Measurements from ENCODE around the gene CHRM4. TPM values are rescaled to one million over a fixed set of nuclear protein-coding genes. Genes with fewer than 3 reads are reported as not detected.
A peak's percentile ranks its signal among the peaks of the same experiment; 100 is the strongest.

Gene CHRM4
- total RNA-seq, 1 experiment from 2014 or later = 0.31 TPM

- H2AFZ ChIP-seq = no peak overlapping the region
- H3K9me2 ChIP-seq (ENCODE audit: insufficient read depth) = no peaks in the 10 kb centered on the region
- BruUV-seq (replicated peaks) = no TSS peak
- intact Hi-C loops (cut with micrococcal nuclease; ENCODE audit: unreplicated experiment) = loop anchor here (2.0 to 5.0 kb wide), 2 partner anchors 120 to 255 kb away; partner anchors contain the start of genes ATG13 and HARBI1
- H3F3A ChIP-seq (ENCODE audit: insufficient read depth, low read depth) = peaks cover 12% of the 10 kb centered on the region; the same call in 1 of the 2 replicates
- DNase-seq = no peak
- H3K4me2 ChIP-seq = peak overlapping the region; percentile 90
- peaks cover 22% of the 10 kb centered on the region for H3K4me1 ChIP-seq (replicated peaks; ENCODE audit: insufficient read depth)
- TF ChIP-seq CTCF (conservative IDR thresholded peaks at IDR 0.05) (no peak), EZH2 (IDR thresholded peaks at IDR 0.05; ENCODE audit: low read depth) (no peak)
- ChIA-PET CTCF (no interaction called here), POLR2A (ENCODE audit: unreplicated experiment) (no interaction called here)
- H3K79me2 ChIP-seq (ENCODE audit: low read depth) = peaks cover 13% of the 10 kb centered on the region
- no peaks in the 10 kb centered on the region for H3K36me3 ChIP-seq (ENCODE audit: low read depth)
- H3K9me3 ChIP-seq (ENCODE audit: insufficient read depth, low read depth) = no peaks in the 10 kb centered on the region
- peaks cover 11% of the 10 kb centered on the region; the same call in 1 of the 2 replicates for H4K20me1 ChIP-seq (ENCODE audit: insufficient read depth)
- no peaks in the 10 kb centered on the region for H3K27me3 ChIP-seq (ENCODE audit: insufficient read depth, low read depth)
- no peak overlapping the region for H3K4me3 ChIP-seq
- H3K27ac ChIP-seq = peak overlapping the region; percentile 47
These were observed 29.2 kb downstream of the CHRM4 start for GRCh38 chr11:46362156-46363030.

- intact Hi-C loops (cut with micrococcal nuclease; ENCODE audit: unreplicated experiment) = loop anchor here (2.0 to 5.0 kb wide), 2 partner anchors 119 to 256 kb away; partner anchors contain the start of genes ATG13 and HARBI1
- ChIA-PET POLR2A (ENCODE audit: unreplicated experiment) (no interaction called here), CTCF (interaction anchor here (0.7 kb wide), 1 partner anchor 47 kb away, joined by 3 read pairs; no protein-coding TSS in a partner anchor)
- Histone ChIP-seq H3K4me1 (replicated peaks; ENCODE audit: insufficient read depth) (peaks cover 22% of the 10 kb centered on the region), H4K20me1 (ENCODE audit: insufficient read depth) (peaks cover 11% of the 10 kb centered on the region; the same call in 1 of the 2 replicates), H3K9me3 (ENCODE audit: insufficient read depth, low read depth) (no peaks in the 10 kb centered on the region), H3K36me3 (ENCODE audit: low read depth) (no peaks in the 10 kb centered on the region), H3F3A (ENCODE audit: insufficient read depth, low read depth) (peaks cover 12% of the 10 kb centered on the region; the same call in 1 of the 2 replicates), H2AFZ (no peak overlapping the region), H3K4me3 (no peak overlapping the region), H3K27ac (no peak overlapping the region), H3K27me3 (ENCODE audit: insufficient read depth, low read depth) (no peaks in the 10 kb centered on the region), H3K4me2 (no peak overlapping the region), H3K9me2 (ENCODE audit: insufficient read depth) (no peaks in the 10 kb centered on the region), H3K79me2 (ENCODE audit: low read depth) (peaks cover 22% of the 10 kb centered on the region)
- DNase-seq = no peak
- no peak for TF ChIP-seq EZH2 (IDR thresholded peaks at IDR 0.05; ENCODE audit: low read depth)
- no peak for TF ChIP-seq CTCF (conservative IDR thresholded peaks at IDR 0.05)
- no TSS peak for BruUV-seq (replicated peaks)
These were observed 30.1 kb downstream of the CHRM4 start for GRCh38 chr11:46361283-46362155.

GRCh38 chr11:46360878-46361277, 30.7 kb downstream of the CHRM4 start:
- no peak for TF ChIP-seq CTCF (conservative IDR thresholded peaks at IDR 0.05)
- no peak for TF ChIP-seq EZH2 (IDR thresholded peaks at IDR 0.05; ENCODE audit: low read depth)

More at GRCh38 chr11:46360878-46361277, 30.7 kb downstream of the CHRM4 start:
- no peaks in the 10 kb centered on the region for H3K27me3 ChIP-seq (ENCODE audit: insufficient read depth, low read depth)
- peaks cover 29% of the 10 kb centered on the region for H3K79me2 ChIP-seq (ENCODE audit: low read depth)
- intact Hi-C loops (cut with micrococcal nuclease; ENCODE audit: unreplicated experiment) = loop anchor here (5.0 kb wide), 1 partner anchor 256 kb away; the partner anchor contains the start of genes ATG13 and HARBI1
- peaks cover 22% of the 10 kb centered on the region for H3K4me1 ChIP-seq (replicated peaks; ENCODE audit: insufficient read depth)
- POLR2A ChIA-PET (ENCODE audit: unreplicated experiment) = interaction anchor here (0.5 kb wide), 1 partner anchor 179 kb away, joined by 3 read pairs; no protein-coding TSS in a partner anchor
- peaks cover 12% of the 10 kb centered on the region; the same call in 1 of the 2 replicates for H3F3A ChIP-seq (ENCODE audit: insufficient read depth, low read depth)
- no peak overlapping the region for H3K27ac ChIP-seq
- CTCF ChIA-PET = interaction anchor here (0.7 kb wide), 2 partner anchors 46 to 302 kb away, joined by 3 to 4 read pairs; no protein-coding TSS in a partner anchor
- peaks cover 11% of the 10 kb centered on the region; the same call in 1 of the 2 replicates for H4K20me1 ChIP-seq (ENCODE audit: insufficient read depth)
- H3K9me3 ChIP-seq (ENCODE audit: insufficient read depth, low read depth) = no peaks in the 10 kb centered on the region
- H3K4me3 ChIP-seq = no peak overlapping the region
- no peaks in the 10 kb centered on the region for H3K9me2 ChIP-seq (ENCODE audit: insufficient read depth)
- H3K36me3 ChIP-seq (ENCODE audit: low read depth) = no peaks in the 10 kb centered on the region
- no peak for DNase-seq
- no peak overlapping the region for H2AFZ ChIP-seq
- no peak overlapping the region for H3K4me2 ChIP-seq
- no TSS peak for BruUV-seq (replicated peaks)

All from PC-9 (cell line).